OCI-LY3 (cell line): ENCODE data around the gene SH2D4B.
"Not testable (repeated sequence)": the region's sequence is repeated elsewhere in the genome, so short reads cannot be mapped to it uniquely, and the experiment has no call there.

ENCODE experiments used
- H2AFZ ChIP-seq: fragments of 200-600, 300-600 bp; shearing (Covaris generic); 2 replicates; pipeline ENCODE4 v1.6.0; 2014; ENCODE audit warnings: antibody characterized with exemption, low read depth, low read length
- H3K27ac ChIP-seq: fragments of 200-600, 300-600 bp; sonication (generic); 2 replicates; pipeline ENCODE4 v1.5.1; 2014; ENCODE audit warnings: mild to moderate bottlenecking, low read length, moderate library complexity, mixed read lengths
- H3K27me3 ChIP-seq: fragments of 200-600, 300-600 bp; sonication (generic); 2 replicates; pipeline ENCODE4 v1.6.1; 2014; ENCODE audit warnings: low read depth, low read length, mixed read lengths
- H3K36me3 ChIP-seq: fragments of 200-600, 300-600 bp; sonication (generic); replicated peaks from 2 replicates; pipeline ENCODE3; 2014; ENCODE audit warnings: low read depth, low read length, mixed read lengths
- H3K4me1 ChIP-seq: fragments of 300-600, 200-600 bp; sonication (generic); 2 replicates; pipeline ENCODE4 v1.6.1; 2014; ENCODE audit warnings: low read length, mixed read lengths
- H3K4me2 ChIP-seq: fragments of 200-600, 300-600 bp; sonication (generic); 2 replicates; pipeline ENCODE4 v1.6.1; 2014; ENCODE audit warnings: low read length, mixed read lengths
- H3K4me3 ChIP-seq: fragments of 300-600, 200-600 bp; sonication (generic); 2 replicates; pipeline ENCODE4 v1.5.1; 2014; ENCODE audit warnings: antibody characterized with exemption, mild to moderate bottlenecking, low read length, moderate library complexity
- H3K79me2 ChIP-seq: fragments of 300-600, 200-600 bp; shearing (Covaris generic); 2 replicates; pipeline ENCODE4 v1.6.1; 2014; ENCODE audit warnings: mild to moderate bottlenecking, low read length, mixed read lengths
- H3K9ac ChIP-seq: fragments of 300-600, 200-600 bp; shearing (Covaris generic); 2 replicates; pipeline ENCODE4 v1.6.0; 2014; ENCODE audit warnings: mild to moderate bottlenecking, low read length, moderate library complexity
- H3K9me3 ChIP-seq: fragments of 200-600, 300-600 bp; shearing (Covaris generic); 2 replicates; pipeline ENCODE4 v1.6.1; 2014; ENCODE audit warnings: low read length, mixed read lengths; ENCODE audit not compliant: insufficient read depth
- H4K20me1 ChIP-seq: fragments of 200-600, 300-600 bp; sonication (generic); 2 replicates; pipeline ENCODE4 v1.6.1; 2016; ENCODE audit warnings: low read length, mixed read lengths; ENCODE audit not compliant: insufficient read depth
- CTCF ChIP-seq: fragments of 200-600, 300-600 bp; sonication (generic); IDR thresholded peaks from 2 replicates; pipeline ENCODE4 v1.5.1; 2014; ENCODE audit warnings: antibody characterized with exemption, low read length, low read depth
- EZH2phosphoT487 ChIP-seq: fragments of 200-600 bp; shearing (Covaris generic); IDR thresholded peaks from 2 replicates; pipeline ENCODE4 v1.6.1; 2018; ENCODE audit warnings: antibody characterized with exemption, mixed run types, low read depth

The SH2D4B gene

GRCh38 chr10:80530816-80531215 lies 6.9 kb upstream of the SH2D4B start:
- Histone ChIP-seq H3K36me3 (no peaks in the 10 kb centered on the region), H3K4me3 (no peak overlapping the region), H3K27me3 (no peaks in the 10 kb centered on the region), H3K9ac (no peak overlapping the region), H3K27ac (no peak overlapping the region), H4K20me1 (no peaks in the 10 kb centered on the region), H2AFZ (no peak overlapping the region), H3K9me3 (no peaks in the 10 kb centered on the region), H3K79me2 (no peaks in the 10 kb centered on the region), H3K4me2 (no peak overlapping the region), H3K4me1 (peaks cover 7% of the 10 kb centered on the region)
- TF ChIP-seq EZH2phosphoT487: no peak
- TF ChIP-seq CTCF: no peak

GRCh38 chr10:80532571-80532970 lies 5.1 kb upstream of the SH2D4B start:
- no peak overlapping the region for H3K9ac ChIP-seq

GRCh38 chr10:80534059-80534458 lies 3.6 kb upstream of the SH2D4B start:
- H3K79me2 ChIP-seq, H3K4me2 ChIP-seq, H3K9ac ChIP-seq, H3K27me3 ChIP-seq, H3K4me1 ChIP-seq, H3K27ac ChIP-seq, H4K20me1 ChIP-seq, H3K9me3 ChIP-seq, H2AFZ ChIP-seq, H3K36me3 ChIP-seq, H3K4me3 ChIP-seq: not testable (repeated sequence)

More at GRCh38 chr10:80532571-80532970, 5.1 kb upstream of the SH2D4B start:
- Histone ChIP-seq H3K27me3 (no peaks in the 10 kb centered on the region), H3K4me1 (peaks cover 12% of the 10 kb centered on the region), H3K4me3 (no peak overlapping the region), H3K79me2 (no peaks in the 10 kb centered on the region), H3K4me2 (no peak overlapping the region), H4K20me1 (no peaks in the 10 kb centered on the region), H3K36me3 (no peaks in the 10 kb centered on the region), H2AFZ (no peak overlapping the region), H3K9me3 (no peaks in the 10 kb centered on the region), H3K27ac (no peak overlapping the region)
- no peak for TF ChIP-seq EZH2phosphoT487
- no peak for TF ChIP-seq CTCF

- H2AFZ ChIP-seq, H3K27me3 ChIP-seq, H3K79me2 ChIP-seq, H3K4me2 ChIP-seq, H3K9me3 ChIP-seq, H3K9ac ChIP-seq, H3K4me3 ChIP-seq, H3K27ac ChIP-seq, H3K36me3 ChIP-seq, H4K20me1 ChIP-seq: not testable (repeated sequence)
- H3K4me1 ChIP-seq: peaks cover 15% of the 10 kb centered on the region
Measured at GRCh38 chr10:80534646-80535045, 3.1 kb upstream of the SH2D4B start.

- H3K4me3 ChIP-seq: peak overlapping the region; percentile 77
- H3K4me2 ChIP-seq: peak overlapping the region; percentile 75
- no peaks in the 10 kb centered on the region for H3K79me2 ChIP-seq
- H4K20me1 ChIP-seq: no peaks in the 10 kb centered on the region
- no peaks in the 10 kb centered on the region for H3K36me3 ChIP-seq
- no peaks in the 10 kb centered on the region for H3K9me3 ChIP-seq
- H3K27ac ChIP-seq: peak overlapping the region; percentile 23; the same call in 1 of the 2 replicates
- no peak for TF ChIP-seq EZH2phosphoT487
- TF ChIP-seq CTCF: peak; percentile 42
- peaks cover 24% of the 10 kb centered on the region for H3K4me1 ChIP-seq
- peak overlapping the region; percentile 75; the same call in 1 of the 2 replicates for H2AFZ ChIP-seq
- H3K9ac ChIP-seq: peak overlapping the region; percentile 67
- H3K27me3 ChIP-seq: no peaks in the 10 kb centered on the region
Measured at GRCh38 chr10:80535671-80536360, 1.9 kb upstream of the SH2D4B start.
